Effector memory CD4-positive, alpha-beta T cell (primary cell): ENCODE data around the gene MICAL2.

Experiments
- DNase-seq, 3 donors: peaks; one replicate each; pipeline ENCODE4 v3.0.0-alpha.2; 2020
- H3K27ac ChIP-seq: 2 replicates; pipeline ENCODE4 v1.7.0; 2013; ENCODE audit warnings: mild to moderate bottlenecking, low read length, moderate library complexity; ENCODE audit not compliant: insufficient read depth, poor library complexity, severe bottlenecking
- H3K27me3 ChIP-seq: replicated peaks from 2 replicates; pipeline ENCODE4 v1.7.0; 2013; ENCODE audit warnings: mild to moderate bottlenecking, low read length; ENCODE audit not compliant: insufficient read depth, control insufficient read depth, poor library complexity, severe bottlenecking
- H3K36me3 ChIP-seq: 2 replicates; pipeline ENCODE4 v1.7.0; 2013; ENCODE audit warnings: mild to moderate bottlenecking, low read length, moderate library complexity; ENCODE audit not compliant: control insufficient read depth, insufficient read depth
- H3K4me1 ChIP-seq: 2 replicates; pipeline ENCODE4 v1.7.0; 2013; ENCODE audit warnings: low read length, mild to moderate bottlenecking; ENCODE audit not compliant: control insufficient read depth, insufficient read depth, poor library complexity, severe bottlenecking
- H3K4me3 ChIP-seq: 2 replicates; pipeline ENCODE4 v1.7.0; 2013; ENCODE audit warnings: low read length, low read depth, mild to moderate bottlenecking; ENCODE audit not compliant: insufficient read depth, poor library complexity, severe bottlenecking
- H3K9me3 ChIP-seq: 2 replicates; pipeline ENCODE4 v1.7.0; 2013; ENCODE audit warnings: mild to moderate bottlenecking, low read length, moderate library complexity; ENCODE audit not compliant: control insufficient read depth

MICAL2 gene

DNA sequence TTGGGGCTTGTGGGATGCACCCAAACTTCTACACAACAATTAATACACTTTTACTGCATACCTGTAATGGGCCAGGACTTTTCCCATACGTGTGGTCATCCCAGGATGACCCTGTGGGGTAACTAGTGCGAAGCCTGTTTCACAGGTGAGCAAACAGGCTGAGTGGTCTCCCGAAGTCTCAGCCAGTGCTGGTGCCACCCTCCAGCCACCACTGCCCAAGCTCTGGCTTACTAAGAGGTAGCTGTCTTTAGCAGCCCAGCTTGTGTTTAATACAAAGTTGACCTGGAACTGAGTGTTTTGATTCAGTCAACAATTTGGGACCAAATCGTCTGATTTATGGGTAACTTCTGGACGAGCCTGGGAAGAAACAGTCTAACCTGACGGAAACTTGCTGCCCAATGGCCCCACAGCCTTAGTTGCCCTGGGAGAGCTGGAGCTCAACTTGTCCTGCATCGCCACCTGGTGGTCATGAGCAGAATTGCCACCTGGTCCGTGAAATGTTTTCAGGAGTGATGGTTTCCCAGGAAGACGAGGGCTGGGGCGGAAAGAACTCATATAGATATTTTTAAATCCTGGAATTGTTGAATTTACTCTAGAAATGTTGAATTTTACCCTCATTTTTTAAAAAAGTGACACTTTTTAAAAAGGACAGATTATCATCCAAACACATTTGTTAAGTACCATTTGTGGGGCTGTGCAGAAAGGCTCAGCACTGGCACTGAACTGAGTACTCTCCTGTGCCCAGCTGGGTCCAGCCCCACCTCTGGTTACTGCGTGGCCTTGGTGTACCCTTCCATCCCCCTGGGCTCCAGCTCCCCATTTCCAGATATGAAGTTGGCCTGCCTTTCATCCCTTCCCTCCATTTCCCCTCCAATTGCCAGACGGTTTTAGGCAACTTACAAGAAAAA lies 171.4 kb downstream of the MICAL2 start:
- Histone ChIP-seq H3K36me3 (no peaks in the 10 kb centered on the region), H3K27me3 (no peaks in the 10 kb centered on the region), H3K4me3 (no peak overlapping the region), H3K4me1 (no peaks in the 10 kb centered on the region), H3K9me3 (no peaks in the 10 kb centered on the region), H3K27ac (no peak overlapping the region)
- DNase-seq: peak; percentile 54 to 69 (median 61)

DNA sequence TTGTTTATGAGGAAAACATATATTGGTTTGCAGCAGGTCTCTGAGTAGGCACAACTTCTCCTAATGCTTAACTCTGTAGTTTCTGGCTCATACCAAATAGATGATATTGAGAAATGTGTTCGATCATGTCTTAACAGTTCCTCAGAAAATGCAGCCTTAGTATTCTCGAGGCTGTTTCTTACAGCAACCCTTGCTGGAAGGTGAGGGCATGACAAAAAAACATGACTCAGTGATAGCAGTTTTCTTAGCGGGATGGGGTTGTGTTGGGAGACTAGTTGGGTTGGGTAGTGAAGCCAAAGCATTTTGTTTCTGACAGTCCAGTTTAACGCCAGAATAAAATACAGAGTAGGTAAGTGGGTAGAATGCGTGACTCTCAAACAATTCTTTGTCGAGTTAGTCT lies 172.3 kb downstream of the MICAL2 start:
- Histone ChIP-seq H3K27me3 (no peaks in the 10 kb centered on the region), H3K9me3 (no peaks in the 10 kb centered on the region), H3K27ac (no peak overlapping the region), H3K4me3 (no peak overlapping the region), H3K4me1 (no peaks in the 10 kb centered on the region), H3K36me3 (no peaks in the 10 kb centered on the region)
- DNase-seq: no peak

DNA sequence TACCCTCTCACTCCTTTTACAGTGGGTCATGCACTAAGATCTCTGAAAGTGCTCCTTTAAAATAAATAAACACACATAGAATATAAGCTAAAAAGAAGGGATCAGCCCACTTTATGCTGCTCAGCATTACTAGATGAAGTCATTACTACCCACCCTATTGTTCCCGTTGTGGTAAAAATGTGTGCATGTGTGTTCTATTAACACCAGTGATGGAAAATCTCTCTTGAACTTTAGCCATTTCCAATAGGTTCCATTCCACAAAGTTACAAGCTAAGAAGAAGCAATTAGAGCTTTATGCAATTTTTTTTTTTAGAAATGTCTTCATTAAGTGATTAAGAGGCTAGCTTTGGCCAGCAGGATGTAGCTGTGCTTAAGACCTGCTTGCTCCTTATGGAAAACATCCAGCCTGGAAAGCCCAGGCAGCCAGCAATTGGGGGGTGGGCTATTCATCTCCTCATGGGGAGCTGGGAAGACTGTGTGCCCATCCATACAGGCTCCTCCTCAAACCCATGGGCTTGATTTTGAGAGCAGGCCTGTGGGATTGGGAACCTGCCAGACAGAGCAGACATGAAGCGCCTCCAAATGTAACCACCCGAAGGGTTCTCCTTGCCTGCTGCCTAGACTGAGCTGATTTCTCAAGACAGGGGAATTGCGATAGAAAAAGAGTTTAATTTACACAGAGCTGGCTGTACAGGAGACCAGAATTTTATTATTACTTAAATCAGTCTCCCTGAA lies 174.1 kb downstream of the MICAL2 start:
- no peak overlapping the region for H3K4me3 ChIP-seq
- H3K9me3 ChIP-seq: no peaks in the 10 kb centered on the region
- H3K27ac ChIP-seq: no peak overlapping the region
- DNase-seq: no peak
- H3K27me3 ChIP-seq: no peaks in the 10 kb centered on the region
- no peaks in the 10 kb centered on the region for H3K4me1 ChIP-seq
- H3K36me3 ChIP-seq: no peaks in the 10 kb centered on the region

DNA sequence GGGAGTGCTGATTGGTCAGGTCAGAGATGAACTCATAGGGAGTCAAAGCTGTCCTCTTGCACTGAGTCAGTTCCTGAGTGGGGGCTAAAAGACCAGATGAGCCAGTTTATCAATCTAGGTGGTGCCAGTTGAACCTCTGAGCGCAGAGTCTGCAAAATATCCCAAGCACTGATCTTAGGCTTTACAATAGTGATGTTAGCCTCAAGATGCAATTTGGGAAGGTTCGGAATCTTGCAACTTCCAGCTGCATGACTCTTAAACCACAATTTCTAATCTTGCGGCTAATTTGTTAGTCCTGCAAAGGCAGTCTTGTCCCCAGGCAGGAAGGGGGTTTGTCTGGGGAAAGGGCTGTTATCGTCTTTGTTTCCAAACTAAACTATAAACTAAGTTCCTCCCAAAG lies 174.7 kb downstream of the MICAL2 start:
- Histone ChIP-seq H3K4me1 (peaks cover 2% of the 10 kb centered on the region), H3K4me3 (no peak overlapping the region), H3K27me3 (no peaks in the 10 kb centered on the region), H3K36me3 (no peaks in the 10 kb centered on the region), H3K27ac (no peak overlapping the region), H3K9me3 (no peaks in the 10 kb centered on the region)
- no peak for DNase-seq

DNA sequence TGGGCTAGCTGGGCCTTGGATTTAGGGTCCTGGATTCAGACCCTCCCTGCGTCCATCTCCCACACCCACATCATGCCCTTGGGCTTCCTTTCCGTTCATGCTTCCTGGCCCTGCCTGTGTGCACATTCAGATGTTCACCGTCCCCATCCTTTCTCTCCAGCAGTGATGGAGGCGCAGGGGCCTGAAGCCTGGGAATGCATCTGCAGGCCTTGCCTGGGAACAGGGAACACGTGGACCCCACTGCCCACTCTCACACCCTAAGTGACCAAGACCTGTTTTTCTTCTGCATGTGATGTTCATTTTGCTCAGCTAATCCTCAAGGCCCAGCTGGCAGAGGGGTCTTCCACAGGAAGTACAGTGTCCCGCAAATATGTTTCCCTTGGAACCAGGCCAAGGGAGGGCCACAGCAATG lies 175.4 kb downstream of the MICAL2 start:
- DNase-seq: no peak
- no peaks in the 10 kb centered on the region for H3K9me3 ChIP-seq
- peaks cover 5% of the 10 kb centered on the region for H3K4me1 ChIP-seq
- H3K4me3 ChIP-seq: no peak overlapping the region
- no peaks in the 10 kb centered on the region for H3K36me3 ChIP-seq
- H3K27ac ChIP-seq: no peak overlapping the region
- no peaks in the 10 kb centered on the region for H3K27me3 ChIP-seq

DNA sequence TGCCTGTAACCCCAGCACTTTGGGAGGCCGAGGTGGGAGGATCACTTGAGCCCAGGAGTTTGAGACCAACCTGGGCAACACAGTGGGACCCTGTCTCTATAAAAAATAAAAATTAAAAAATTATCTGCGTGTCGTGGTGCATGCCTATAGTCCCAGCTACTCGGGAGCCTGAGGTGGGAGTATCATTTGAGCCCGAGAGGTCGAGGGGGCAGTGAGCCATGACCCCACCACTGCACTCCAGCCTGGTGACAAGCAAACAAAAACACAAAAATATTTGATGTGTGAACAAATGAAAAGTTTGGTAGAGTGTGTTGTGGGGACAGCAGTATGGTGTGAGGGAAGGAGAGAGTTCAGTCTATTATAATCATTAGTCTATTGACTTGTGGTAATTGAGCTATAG lies 176.2 kb downstream of the MICAL2 start:
- Histone ChIP-seq H3K27me3 (no peaks in the 10 kb centered on the region), H3K27ac (no peak overlapping the region), H3K4me1 (peaks cover 5% of the 10 kb centered on the region), H3K9me3 (no peaks in the 10 kb centered on the region), H3K36me3 (no peaks in the 10 kb centered on the region), H3K4me3 (no peak overlapping the region)
- no peak for DNase-seq

DNA sequence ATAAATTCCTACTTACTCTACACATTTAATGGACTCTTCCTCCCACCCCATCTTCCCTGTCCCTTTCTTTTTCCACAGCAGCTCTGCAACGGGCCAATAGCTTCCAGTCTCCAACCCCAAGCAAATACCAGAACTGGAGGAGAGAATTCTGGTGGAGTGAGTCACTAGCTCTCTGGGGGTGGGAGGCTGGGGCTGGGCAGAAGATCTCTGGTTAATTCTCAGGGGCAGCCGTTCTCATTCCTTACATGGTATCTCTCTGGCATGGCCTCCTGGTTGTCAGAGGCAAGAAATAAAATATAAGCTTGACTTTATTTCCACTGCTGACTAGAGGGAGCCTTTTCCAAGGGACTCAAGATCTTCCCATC lies 176.6 kb downstream of the MICAL2 start:
- Histone ChIP-seq H3K36me3 (no peaks in the 10 kb centered on the region), H3K9me3 (no peaks in the 10 kb centered on the region), H3K4me3 (no peak overlapping the region), H3K27me3 (no peaks in the 10 kb centered on the region), H3K27ac (no peak overlapping the region), H3K4me1 (peaks cover 5% of the 10 kb centered on the region)
- DNase-seq: no peak

DNA sequence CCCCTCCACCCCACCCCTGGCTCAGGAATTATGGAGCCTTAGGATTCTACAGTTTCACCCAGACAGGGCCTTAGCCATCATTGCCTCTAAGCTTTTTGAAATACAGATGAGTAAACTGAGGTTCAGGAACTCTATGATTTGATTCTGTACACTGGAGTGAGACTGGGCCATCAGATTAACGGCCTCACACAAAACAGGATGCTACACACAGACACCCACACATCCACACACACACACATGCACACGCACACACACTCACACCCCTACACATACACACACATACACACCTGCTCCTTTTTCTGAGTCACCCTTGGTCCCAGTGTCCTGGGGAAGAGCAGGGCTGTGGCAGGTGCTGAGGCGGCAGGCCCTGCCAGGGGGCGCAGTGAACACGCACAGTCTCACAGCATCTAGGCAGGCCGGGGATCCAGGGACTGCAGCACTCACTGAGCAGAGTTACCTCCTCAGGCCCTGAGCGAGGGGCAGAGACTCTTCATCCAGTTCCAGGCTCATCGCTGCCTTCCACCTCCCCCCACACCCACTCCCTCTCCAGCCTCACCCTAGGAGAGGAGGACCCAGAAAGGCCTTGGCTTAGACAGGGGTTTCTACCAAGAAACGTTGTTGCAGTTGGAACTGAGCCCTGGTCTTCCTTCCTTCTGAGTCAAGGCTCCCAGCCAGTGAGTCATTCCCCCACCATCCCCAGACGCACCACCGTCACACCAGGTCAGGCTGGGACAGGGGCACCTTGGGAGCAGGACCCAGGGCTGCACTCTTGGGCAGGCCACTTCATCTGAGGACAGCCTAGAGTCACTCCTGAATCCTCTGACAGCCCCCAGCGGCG lies 177.2 kb downstream of the MICAL2 start:
- no peak overlapping the region for H3K27ac ChIP-seq
- no peak for DNase-seq
- H3K4me1 ChIP-seq: peaks cover 5% of the 10 kb centered on the region
- no peak overlapping the region for H3K4me3 ChIP-seq
- H3K9me3 ChIP-seq: no peaks in the 10 kb centered on the region
- no peaks in the 10 kb centered on the region for H3K27me3 ChIP-seq
- H3K36me3 ChIP-seq: no peaks in the 10 kb centered on the region

DNA sequence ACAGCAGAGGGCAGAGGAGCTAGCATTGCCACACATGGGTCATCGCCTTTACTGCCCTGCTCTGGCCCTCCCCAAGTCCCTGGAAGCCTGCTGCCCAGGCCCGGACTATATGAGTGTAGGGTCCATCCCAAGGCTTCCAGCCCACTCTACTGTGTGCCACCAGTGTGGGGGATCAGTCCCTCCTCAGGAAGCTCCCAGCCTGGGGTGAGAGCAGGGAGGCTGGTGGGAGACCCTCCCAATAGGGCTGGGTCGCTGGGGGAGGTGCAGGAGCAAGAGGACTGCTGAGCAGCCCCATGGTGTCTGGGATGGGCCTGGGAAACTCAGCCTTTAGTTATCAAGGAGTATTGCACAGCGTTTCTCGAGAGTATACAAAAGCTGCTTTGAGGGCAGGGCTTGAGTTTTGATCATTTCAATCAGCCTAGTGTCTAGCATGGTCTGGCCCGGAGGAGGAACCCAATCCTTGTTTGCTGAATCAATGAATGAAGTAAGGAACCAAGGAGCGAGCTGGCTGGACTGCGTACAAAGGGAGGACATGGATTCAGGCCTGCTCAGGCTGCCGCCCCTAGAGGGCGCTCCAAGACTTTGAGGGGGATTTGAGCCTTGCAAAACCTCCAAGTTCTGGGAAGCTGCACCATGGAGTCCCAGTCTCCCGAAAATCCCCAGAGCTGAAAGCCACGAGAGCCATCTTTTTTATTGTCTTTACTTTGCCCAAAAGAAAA lies 178.0 kb downstream of the MICAL2 start:
- H3K36me3 ChIP-seq: no peaks in the 10 kb centered on the region
- H3K4me1 ChIP-seq: peaks cover 5% of the 10 kb centered on the region
- H3K4me3 ChIP-seq: no peak overlapping the region
- no peaks in the 10 kb centered on the region for H3K27me3 ChIP-seq
- H3K9me3 ChIP-seq: no peaks in the 10 kb centered on the region
- H3K27ac ChIP-seq: no peak overlapping the region
- DNase-seq: peak in 1 of 3 donors; percentile 24
